ENCODE data around the gene FADS2. TPM values are rescaled to one million over a fixed set of nuclear protein-coding genes. Genes with fewer than 3 reads are reported as not detected.

The FADS2 gene
- total and polyA plus RNA-seq, 4 donors, result 44.5 to 165 (median 78.8) TPM

GRCh38 chr11:61866231-61866957, 38.3 kb downstream of the FADS2 start:
- no peak overlapping the region for H3K27ac ChIP-seq (ENCODE audit: low read depth in 1 of 2, low read length in 1 of 2)

GRCh38 chr11:61866958-61867343, 38.9 kb downstream of the FADS2 start:
- no peaks in the 10 kb centered on the region for H3K27me3 ChIP-seq (ENCODE audit: control insufficient read depth in 3 of 3, insufficient read depth in 3 of 3, low read length in 2 of 3)
- DNase-seq (no peak), ATAC-seq (ENCODE audit: insufficient read depth, low FRiP score) (no peak)
- no peak overlapping the region for H3K4me3 ChIP-seq
- peaks cover 0 to 7% (median 0%) of the 10 kb centered on the region in 5 donors for H3K4me1 ChIP-seq (ENCODE audit: control insufficient read depth in 5 of 5, insufficient read depth in 5 of 5, low read length in 5 of 5)
- no peak for TF ChIP-seq CTCF (IDR thresholded peaks at IDR 0.05; ENCODE audit: control extremely low read depth, extremely low read depth)
- no peak overlapping the region for H3K27ac ChIP-seq (ENCODE audit: low read depth in 1 of 2, low read length in 1 of 2)
- H3K9ac ChIP-seq (ENCODE audit: insufficient read depth in 1 of 2, low read length in 2 of 2), result no peak overlapping the region
- peaks cover 0 to 22% (median 4%) of the 10 kb centered on the region in 4 donors for H3K36me3 ChIP-seq (ENCODE audit: control insufficient read depth in 4 of 4, insufficient read depth in 4 of 4, low read length in 4 of 4)
- WGBS, 2 donors, result 93% methylated on average over 6 of the region's 6 CpGs
- H3K9me3 ChIP-seq (ENCODE audit: control insufficient read depth in 4 of 4, insufficient read depth in 3 of 4, low read length in 3 of 4), result no peaks in the 10 kb centered on the region

More at GRCh38 chr11:61866231-61866957, 38.3 kb downstream of the FADS2 start:
- no peak for ATAC-seq (ENCODE audit: insufficient read depth, low FRiP score)
- 82 to 91% methylated on average over 18 of the region's 18 CpGs for WGBS, 2 donors
- Histone ChIP-seq H3K9ac (ENCODE audit: insufficient read depth in 1 of 2, low read length in 2 of 2) (no peak overlapping the region), H3K4me1 (ENCODE audit: control insufficient read depth in 5 of 5, insufficient read depth in 5 of 5, low read length in 5 of 5) (peaks cover 0 to 5% (median 0%) of the 10 kb centered on the region in 5 donors), H3K36me3 (ENCODE audit: control insufficient read depth in 4 of 4, insufficient read depth in 4 of 4, low read length in 4 of 4) (peaks cover 0 to 22% (median 4%) of the 10 kb centered on the region in 4 donors), H3K9me3 (ENCODE audit: control insufficient read depth in 4 of 4, insufficient read depth in 3 of 4, low read length in 3 of 4) (no peaks in the 10 kb centered on the region), H3K4me3 (no peak overlapping the region), H3K27me3 (ENCODE audit: control insufficient read depth in 3 of 3, insufficient read depth in 3 of 3, low read length in 2 of 3) (no peaks in the 10 kb centered on the region)
- TF ChIP-seq CTCF (IDR thresholded peaks at IDR 0.05; ENCODE audit: control extremely low read depth, extremely low read depth), result no peak
- DNase-seq, result no peak

GRCh38 chr11:61868571-61869428, 40.7 kb downstream of the FADS2 start:
- 86 to 92% methylated on average over 14 of the region's 14 CpGs for WGBS, 2 donors
- TF ChIP-seq CTCF (IDR thresholded peaks at IDR 0.05; ENCODE audit: control extremely low read depth, extremely low read depth), result no peak
- Histone ChIP-seq H3K36me3 (ENCODE audit: control insufficient read depth in 4 of 4, insufficient read depth in 4 of 4, low read length in 4 of 4) (peaks cover 0 to 10% (median 4%) of the 10 kb centered on the region in 4 donors), H3K9me3 (ENCODE audit: control insufficient read depth in 4 of 4, insufficient read depth in 3 of 4, low read length in 3 of 4) (no peaks in the 10 kb centered on the region), H3K27ac (ENCODE audit: low read depth in 1 of 2, low read length in 1 of 2) (no peak overlapping the region), H3K4me1 (ENCODE audit: control insufficient read depth in 5 of 5, insufficient read depth in 5 of 5, low read length in 5 of 5) (peaks cover 0 to 7% (median 0%) of the 10 kb centered on the region in 5 donors), H3K27me3 (ENCODE audit: control insufficient read depth in 3 of 3, insufficient read depth in 3 of 3, low read length in 2 of 3) (no peaks in the 10 kb centered on the region), H3K4me3 (no peak overlapping the region), H3K9ac (ENCODE audit: insufficient read depth in 1 of 2, low read length in 2 of 2) (no peak overlapping the region)
- ATAC-seq (ENCODE audit: insufficient read depth, low FRiP score) (no peak), DNase-seq (no peak)
